Esophagus squamous epithelium (tissue), 5 donors: ENCODE results near the gene CREB5. TPM values are rescaled to one million over a fixed set of nuclear protein-coding genes. Genes with fewer than 3 reads are reported as not detected.

Source experiments
- DNase-seq: peaks from one replicate; lab custom pipeline; 2025; lab: John Stamatoyannopoulos, UW
- H3K27ac ChIP-seq, 4 donors: fragments of 200-600 bp; sonication (generic); one replicate each; pipeline ENCODE4 v1.5.1; 2016 to 2019; ENCODE audit warnings: mild to moderate bottlenecking in 1 of 4
- H3K27me3 ChIP-seq, 4 donors: fragments of 200-600 bp; sonication (generic); 1 replicate in 3 of 4; 2 replicates in 1 of 4; pipeline versions ENCODE4 v1.5.1 to v1.6.0; 2017 to 2021; ENCODE audit warnings: antibody characterized with exemption in 1 of 4
- H3K36me3 ChIP-seq, 3 donors: fragments of 200-600 bp; sonication (generic); one replicate each; pipeline ENCODE4 v1.5.1; 2016 to 2019
- H3K4me1 ChIP-seq, 3 donors: fragments of 200-600 bp; sonication (generic); one replicate each; pipeline ENCODE4 v1.5.1; 2017 to 2019
- H3K4me3 ChIP-seq, 4 donors: fragments of 200-600 bp; sonication (generic); 1 replicate in 3 of 4; 2 replicates in 1 of 4; pipeline ENCODE4 v1.5.1; 2016 to 2019; ENCODE audit warnings: mild to moderate bottlenecking in 2 of 4, moderate library complexity in 1 of 4
- H3K9me3 ChIP-seq, 3 donors: fragments of 200-600 bp; sonication (generic); one replicate each; pipeline ENCODE4 v1.5.1; 2016 to 2019
- POLR2A ChIP-seq, 4 donors: fragments of 450-650 bp; IDR thresholded peaks; one replicate each; pipeline ENCODE4 v1.6.1; 2017; ENCODE audit warnings: antibody characterized with exemption in 4 of 4, mild to moderate bottlenecking in 4 of 4, moderate library complexity in 3 of 4
- WGBS, 2 donors: methylation state at CpG; one replicate each; pipeline ENCODE4 v1.1.5; 2018; 5-methylcytosine and 5-hydroxymethylcytosine counted together
- intact Hi-C: fragments of 100-400 bp; cut with DNase I; formaldehyde crosslinking; loops from one replicate; pipeline ENCODE4 v1.15.0; 2022
- total RNA-seq, 4 donors: library from RNA; depleted of rRNA; stranded (reverse); fragments of >200 nt; gene quantifications; one replicate each; pipeline ENCODE4 v1.1.0, GENCODE V29; 2016
- TF ChIP-seq, protein P1 (sequence below), 6 experiments: fragments of 450-650 bp in 4 of 6; fragments of 200-600 bp in 2 of 6; sonication (generic) in 2 of 6; IDR thresholded peaks; one replicate each; pipeline ENCODE4 v1.5.1; 2016 to 2019; ENCODE audit warnings: antibody characterized with exemption in 6 of 6, mild to moderate bottlenecking in 4 of 6, moderate library complexity in 4 of 6
- donor health status: DM: yes; HTN: yes; CAD: no.

CREB5 gene
- total RNA-seq, 4 donors from 2014 or later: 0.30 to 5.0 (median 2.2) TPM

DNA sequence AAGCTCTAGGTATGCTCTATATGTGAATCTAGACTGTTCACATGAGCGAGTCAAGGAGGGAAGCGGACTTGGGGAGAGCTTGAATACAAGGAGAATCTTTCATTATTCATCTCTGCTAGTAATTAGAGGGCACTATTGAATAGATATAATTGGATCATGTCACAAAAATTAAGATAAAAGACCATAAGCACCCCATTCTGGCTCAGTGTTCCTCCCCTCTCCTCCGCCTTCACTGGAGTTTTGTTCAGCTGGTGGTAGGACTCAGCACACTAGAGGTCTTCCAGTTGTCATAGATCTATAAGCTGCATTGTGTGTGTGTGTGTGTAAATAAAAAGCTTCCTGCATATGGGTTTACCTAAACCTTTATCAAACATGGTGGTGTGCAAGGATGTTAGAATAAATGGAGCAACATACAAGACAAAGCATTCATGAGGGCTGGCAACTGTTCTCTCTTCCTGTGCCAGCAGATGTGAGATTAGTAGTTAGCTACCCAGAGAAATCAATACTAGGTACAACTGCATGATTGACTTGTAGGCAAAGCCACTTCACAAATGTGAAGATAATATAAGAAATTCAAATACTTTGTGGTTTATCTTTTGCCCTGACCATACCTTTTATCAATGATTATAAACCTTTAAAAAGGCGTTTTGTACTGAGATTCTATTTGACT, 142.6 kb downstream of the CREB5 start:
- DNase-seq: no peak
- no peaks in the 10 kb centered on the region for H3K27me3 ChIP-seq
- TF ChIP-seq, protein P1, sequence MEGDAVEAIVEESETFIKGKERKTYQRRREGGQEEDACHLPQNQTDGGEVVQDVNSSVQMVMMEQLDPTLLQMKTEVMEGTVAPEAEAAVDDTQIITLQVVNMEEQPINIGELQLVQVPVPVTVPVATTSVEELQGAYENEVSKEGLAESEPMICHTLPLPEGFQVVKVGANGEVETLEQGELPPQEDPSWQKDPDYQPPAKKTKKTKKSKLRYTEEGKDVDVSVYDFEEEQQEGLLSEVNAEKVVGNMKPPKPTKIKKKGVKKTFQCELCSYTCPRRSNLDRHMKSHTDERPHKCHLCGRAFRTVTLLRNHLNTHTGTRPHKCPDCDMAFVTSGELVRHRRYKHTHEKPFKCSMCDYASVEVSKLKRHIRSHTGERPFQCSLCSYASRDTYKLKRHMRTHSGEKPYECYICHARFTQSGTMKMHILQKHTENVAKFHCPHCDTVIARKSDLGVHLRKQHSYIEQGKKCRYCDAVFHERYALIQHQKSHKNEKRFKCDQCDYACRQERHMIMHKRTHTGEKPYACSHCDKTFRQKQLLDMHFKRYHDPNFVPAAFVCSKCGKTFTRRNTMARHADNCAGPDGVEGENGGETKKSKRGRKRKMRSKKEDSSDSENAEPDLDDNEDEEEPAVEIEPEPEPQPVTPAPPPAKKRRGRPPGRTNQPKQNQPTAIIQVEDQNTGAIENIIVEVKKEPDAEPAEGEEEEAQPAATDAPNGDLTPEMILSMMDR (IDR thresholded peaks at IDR 0.05): no peak
- TF ChIP-seq POLR2A (IDR thresholded peaks at IDR 0.05): no peak
- peaks cover 0 to 18% (median 0%) of the 10 kb centered on the region in 3 donors for H3K4me1 ChIP-seq
- WGBS, 2 donors: 85 to 91% methylated on average over 4 of the region's 4 CpGs
- H3K27ac ChIP-seq: no peak overlapping the region
- no peak overlapping the region for H3K4me3 ChIP-seq
- H3K9me3 ChIP-seq: no peaks in the 10 kb centered on the region
- intact Hi-C loops: no loop called here
- H3K36me3 ChIP-seq: no peaks in the 10 kb centered on the region

DNA sequence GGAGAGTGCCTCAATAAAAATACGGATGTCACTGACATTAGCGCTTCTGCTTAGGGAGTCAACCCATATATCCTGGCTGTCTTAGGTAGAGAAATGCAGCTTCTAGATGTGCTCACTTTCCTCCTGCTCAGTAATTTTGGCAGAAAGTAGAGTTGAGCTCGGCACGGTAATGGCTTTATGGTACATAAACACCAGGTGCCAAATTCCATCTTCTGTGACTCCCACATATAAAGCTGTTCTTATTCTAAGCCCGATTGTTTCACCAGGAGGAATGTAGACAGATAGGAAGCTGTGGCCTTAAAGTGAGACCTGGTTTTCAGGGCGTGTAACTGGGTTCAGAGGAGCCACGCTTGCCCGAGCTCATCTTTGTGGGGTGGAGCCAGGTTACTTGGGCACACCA, 143.7 kb downstream of the CREB5 start:
- intact Hi-C loops: no loop called here
- TF ChIP-seq POLR2A (IDR thresholded peaks at IDR 0.05): no peak
- TF ChIP-seq, protein P1 (IDR thresholded peaks at IDR 0.05): no peak
- H3K9me3 ChIP-seq: no peaks in the 10 kb centered on the region
- no peaks in the 10 kb centered on the region for H3K36me3 ChIP-seq
- peaks cover 0 to 12% (median 0%) of the 10 kb centered on the region in 3 donors for H3K4me1 ChIP-seq
- no peak overlapping the region for H3K27ac ChIP-seq
- H3K27me3 ChIP-seq: no peaks in the 10 kb centered on the region
- DNase-seq: no peak
- no peak overlapping the region for H3K4me3 ChIP-seq
- whole genome bisulfite sequencing, 2 donors: 50 to 56% methylated on average over 8 of the region's 8 CpGs

DNA sequence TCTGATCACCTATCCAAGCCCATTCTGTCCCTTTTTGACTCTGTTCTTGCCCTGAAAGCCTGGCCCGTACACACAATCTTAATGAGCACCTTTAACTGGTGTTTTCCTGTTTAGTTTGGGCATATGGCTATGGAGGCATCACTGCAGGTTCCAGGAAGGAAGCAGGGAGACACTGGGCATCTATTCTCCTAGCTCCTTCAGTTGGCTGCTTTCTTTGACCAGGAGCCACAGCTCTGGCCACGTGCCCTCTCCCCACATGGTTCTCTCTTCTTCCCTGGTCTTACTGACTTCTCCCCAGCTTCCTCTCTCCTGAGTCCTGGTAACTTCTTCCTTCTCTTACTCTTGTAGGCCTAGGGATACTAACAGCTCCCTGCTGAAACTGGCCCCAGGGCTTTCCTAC, 144.4 kb downstream of the CREB5 start:
- intact Hi-C loops: no loop called here
- TF ChIP-seq POLR2A (IDR thresholded peaks at IDR 0.05): no peak
- TF ChIP-seq, protein P1 (IDR thresholded peaks at IDR 0.05): no peak
- Histone ChIP-seq H3K27me3 (no peaks in the 10 kb centered on the region), H3K27ac (no peak overlapping the region), H3K36me3 (no peaks in the 10 kb centered on the region), H3K4me3 (no peak overlapping the region), H3K4me1 (peaks cover 0 to 6% (median 0%) of the 10 kb centered on the region in 3 donors), H3K9me3 (no peaks in the 10 kb centered on the region)
- DNase-seq: no peak
- 70 to 77% methylated on average over 2 of the region's 2 CpGs for WGBS, 2 donors

DNA sequence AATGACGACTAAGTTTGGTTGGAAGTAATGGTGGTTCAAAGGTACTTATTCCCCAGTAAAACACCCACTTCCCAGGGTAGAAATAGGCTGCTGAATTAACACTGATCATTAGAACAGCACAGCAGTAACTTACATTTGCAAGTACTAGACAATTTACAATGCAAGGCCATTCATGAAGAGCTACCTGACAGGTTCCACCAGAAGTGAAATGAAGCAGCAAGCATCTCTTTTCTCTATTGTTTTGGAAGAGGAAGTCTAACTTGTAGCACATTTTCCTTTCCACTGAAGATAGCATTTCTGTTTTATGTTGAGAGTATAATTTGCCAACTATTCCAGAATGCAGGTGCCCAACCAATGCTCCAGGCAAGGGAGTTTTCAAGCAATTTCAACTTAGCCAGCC, 145.9 kb downstream of the CREB5 start:
- no peak for TF ChIP-seq POLR2A (IDR thresholded peaks at IDR 0.05)
- TF ChIP-seq, protein P1 (IDR thresholded peaks at IDR 0.05): no peak
- DNase-seq: no peak
- no peak overlapping the region for H3K4me3 ChIP-seq
- peaks cover 0 to 3% (median 0%) of the 10 kb centered on the region in 4 donors for H3K27me3 ChIP-seq
- H3K27ac ChIP-seq: no peak overlapping the region
- H3K36me3 ChIP-seq: no peaks in the 10 kb centered on the region
- intact Hi-C loops: no loop called here
- H3K9me3 ChIP-seq: no peaks in the 10 kb centered on the region
- H3K4me1 ChIP-seq: peaks cover 0 to 5% (median 0%) of the 10 kb centered on the region in 3 donors
- 33 to 50% methylated on average over 1 of the region's 1 CpG for WGBS, 2 donors

DNA sequence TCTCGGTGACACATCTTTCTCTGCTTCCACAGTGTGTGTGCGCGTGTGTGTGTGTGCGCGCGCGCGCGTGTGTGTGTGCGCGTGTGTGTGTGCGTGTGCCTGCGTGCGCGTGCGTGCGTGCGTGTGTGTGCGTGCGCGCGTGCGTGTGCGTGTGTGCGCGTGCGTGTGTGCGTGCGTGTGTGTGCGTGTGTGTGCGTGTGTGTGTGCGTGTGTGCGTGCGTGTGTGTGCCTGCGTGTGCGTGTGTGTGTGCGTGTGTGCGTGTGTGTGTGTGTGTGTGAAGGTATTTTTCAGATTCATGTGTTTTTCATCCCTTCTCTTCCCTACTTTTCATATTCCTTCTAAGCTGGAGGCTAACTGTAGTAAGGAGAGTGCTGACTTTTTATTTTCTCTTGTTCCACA, 148.4 kb downstream of the CREB5 start:
- H3K4me3 ChIP-seq: no peak overlapping the region
- no peak for DNase-seq
- no peaks in the 10 kb centered on the region for H3K9me3 ChIP-seq
- no peaks in the 10 kb centered on the region for H3K36me3 ChIP-seq
- H3K4me1 ChIP-seq: peaks cover 0 to 5% (median 0%) of the 10 kb centered on the region in 3 donors
- TF ChIP-seq, protein P1 (IDR thresholded peaks at IDR 0.05): no peak
- no peak for TF ChIP-seq POLR2A (IDR thresholded peaks at IDR 0.05)
- H3K27me3 ChIP-seq: peaks cover 0 to 3% (median 0%) of the 10 kb centered on the region in 4 donors
- 63 to 68% methylated on average over 14 to 21 of the region's 38 CpGs for WGBS, 2 donors
- intact Hi-C loops: no loop called here
- no peak overlapping the region for H3K27ac ChIP-seq
